ENCODE measurements around the gene TUT1. TPM values are rescaled to one million over a fixed set of nuclear protein-coding genes. Genes with fewer than 3 reads are reported as not detected.
"Not testable (repeated sequence)": the region's sequence is repeated elsewhere in the genome, so short reads cannot be mapped to it uniquely, and the experiment has no call there.

The TUT1 gene
- total RNA-seq, 2 experiments from 2014 or later, result 32.5 to 36.0 TPM

- DNase-seq; H3K9me3 Mint-ChIP-seq (ENCODE audit: low read depth); POLR2A ChIA-PET; H3K27me3 Mint-ChIP-seq; ATAC-seq: not testable (repeated sequence)
- intact Hi-C loops (cut with DNase I, micrococcal nuclease), result loop anchor here in 1 of 2 experiments (5.0 kb wide), 1 partner anchor 449 kb away; the partner anchor contains the start of gene INCENP
- CTCF ChIA-PET, result interaction anchor here (0.6 to 4.7 kb wide), 2 partner anchors 29 to 40 kb away, joined by 3 to 24 read pairs; no protein-coding TSS in a partner anchor
- Mint-ChIP-seq H3K4me3 (peak overlapping the region; percentile 93), H3K27ac (peak overlapping the region; percentile 97), H3K36me3 (ENCODE audit: low read depth) (peaks cover 72% of the 10 kb centered on the region), H3K4me1 (peaks cover 60% of the 10 kb centered on the region)
Observed at GRCh38 chr11:62571493-62571892, 19.8 kb downstream of the TUT1 start.

DNA sequence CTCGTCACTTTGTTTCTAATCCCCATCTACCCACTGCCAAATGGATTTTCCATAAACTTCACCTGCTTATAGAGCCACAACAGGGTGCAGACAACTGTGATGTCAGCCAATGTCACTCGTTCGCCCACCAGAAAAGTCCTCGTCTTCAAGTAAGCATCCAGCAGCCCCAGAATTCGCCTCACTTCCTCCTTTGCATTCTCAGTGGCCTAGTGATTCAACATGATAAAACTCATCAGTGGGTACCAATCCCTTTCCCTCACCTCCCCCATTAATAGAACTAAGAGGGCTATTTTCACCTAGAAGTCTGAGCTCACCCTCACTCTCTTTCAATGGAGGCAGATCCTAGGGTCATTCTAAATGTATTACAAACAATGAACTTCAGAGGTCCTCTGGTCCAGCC lies 20.4 kb downstream of the TUT1 start:
- ATAC-seq; H3K9me3 Mint-ChIP-seq (ENCODE audit: low read depth); H3K27me3 Mint-ChIP-seq; DNase-seq: not testable (repeated sequence)
- ChIA-PET POLR2A (interaction anchor here (0.6 kb wide), 1 partner anchor 1637 kb away, joined by 8 read pairs; no protein-coding TSS in a partner anchor), CTCF (interaction anchor here (1.2 to 4.7 kb wide), 4 partner anchors 20 to 146 kb away, joined by 4 to 24 read pairs (median 8); partner anchors contain the start of genes EML3, ROM1 and TUT1)
- peaks cover 65% of the 10 kb centered on the region for H3K4me1 Mint-ChIP-seq
- H3K27ac Mint-ChIP-seq, result peak overlapping the region; percentile 97
- peaks cover 78% of the 10 kb centered on the region for H3K36me3 Mint-ChIP-seq (ENCODE audit: low read depth)
- peak overlapping the region; percentile 93 for H3K4me3 Mint-ChIP-seq
- intact Hi-C loops (cut with DNase I, micrococcal nuclease), result loop anchor here in 1 of 2 experiments (5.0 kb wide), 1 partner anchor 449 kb away; the partner anchor contains the start of gene INCENP

- peaks cover 85% of the 10 kb centered on the region for H3K36me3 Mint-ChIP-seq (ENCODE audit: low read depth)
- no peaks in the 10 kb centered on the region for H3K9me3 Mint-ChIP-seq (ENCODE audit: low read depth)
- ChIA-PET POLR2A (interaction anchor here (0.6 to 1.4 kb wide), 3 partner anchors 13 to 30 kb away, joined by 3 to 6 read pairs (median 5); no protein-coding TSS in a partner anchor), CTCF (interaction anchor here (0.7 to 2.4 kb wide), 8 partner anchors 10 to 1115 kb away, joined by 3 to 15 read pairs (median 4); partner anchors contain the start of genes EML3, ROM1 and TUT1)
- intact Hi-C loops (cut with DNase I, micrococcal nuclease), result loop anchor here in 1 of 2 experiments (5.0 kb wide), 1 partner anchor 447 kb away; the partner anchor contains the start of gene INCENP
- peak overlapping the region; percentile 24 for H3K27ac Mint-ChIP-seq
- ATAC-seq (no peak), DNase-seq (no peak)
- no peak overlapping the region for H3K4me3 Mint-ChIP-seq
- peaks cover 64% of the 10 kb centered on the region for H3K4me1 Mint-ChIP-seq
- H3K27me3 Mint-ChIP-seq, result no peaks in the 10 kb centered on the region
Observed at GRCh38 chr11:62569611-62570010, 21.7 kb downstream of the TUT1 start.

DNA sequence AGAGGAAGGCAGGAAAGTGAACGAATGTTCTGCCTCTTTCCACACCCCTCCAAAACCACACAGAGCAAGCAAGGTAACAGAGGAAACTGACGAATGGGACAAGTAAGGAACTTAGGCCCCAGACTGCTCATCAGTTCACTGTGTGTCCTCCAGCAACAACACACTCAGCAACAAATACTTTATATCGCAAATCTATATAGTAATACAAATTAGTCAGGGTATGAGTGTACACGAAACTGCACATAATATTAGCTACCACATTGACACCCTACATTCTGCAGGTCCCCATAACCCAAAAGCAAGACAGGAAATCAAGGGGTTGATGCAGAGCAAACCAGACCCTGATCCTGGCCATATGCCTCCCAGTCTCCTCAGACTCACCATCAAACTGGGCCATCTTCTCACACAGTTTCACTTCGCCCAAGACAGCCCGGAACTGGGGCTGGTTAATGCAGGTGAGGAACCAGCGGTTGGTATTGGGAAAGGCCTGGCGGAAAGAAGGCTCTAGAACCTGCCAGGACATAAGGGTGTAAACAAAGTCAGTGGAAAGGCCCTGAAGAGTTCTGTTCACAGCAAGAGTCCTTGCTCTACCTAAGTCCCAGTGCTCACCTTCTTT lies 24.2 kb downstream of the TUT1 start:
- no peaks in the 10 kb centered on the region for H3K27me3 Mint-ChIP-seq
- no peak for DNase-seq
- ChIA-PET CTCF (interaction anchor here (0.5 to 2.3 kb wide), 5 partner anchors 8 to 283 kb away, joined by 4 to 7 read pairs (median 4); no protein-coding TSS in a partner anchor), POLR2A (interaction anchor here (2.2 kb wide), 1 partner anchor 10 kb away, joined by 7 read pairs; no protein-coding TSS in a partner anchor)
- ATAC-seq, result peak; percentile 38
- H3K27ac Mint-ChIP-seq, result peak overlapping the region; percentile 73
- H3K36me3 Mint-ChIP-seq (ENCODE audit: low read depth), result peaks cover 68% of the 10 kb centered on the region
- H3K9me3 Mint-ChIP-seq (ENCODE audit: low read depth), result no peaks in the 10 kb centered on the region
- H3K4me3 Mint-ChIP-seq, result no peak overlapping the region
- intact Hi-C loops (cut with DNase I, micrococcal nuclease), result no loop called here
- H3K4me1 Mint-ChIP-seq, result peaks cover 61% of the 10 kb centered on the region

- Mint-ChIP-seq H3K9me3 (ENCODE audit: low read depth) (no peaks in the 10 kb centered on the region), H3K27me3 (no peaks in the 10 kb centered on the region), H3K36me3 (ENCODE audit: low read depth) (peaks cover 65% of the 10 kb centered on the region), H3K4me1 (peaks cover 59% of the 10 kb centered on the region), H3K27ac (peak overlapping the region; percentile 68), H3K4me3 (no peak overlapping the region)
- ATAC-seq, result no peak
- no peak for DNase-seq
- intact Hi-C loops (cut with DNase I, micrococcal nuclease), result no loop called here
- CTCF ChIA-PET, result interaction anchor here (0.5 to 2.3 kb wide), 5 partner anchors 9 to 284 kb away, joined by 3 to 7 read pairs (median 4); no protein-coding TSS in a partner anchor
- POLR2A ChIA-PET, result interaction anchor here (0.7 to 2.2 kb wide), 2 partner anchors 9 to 27 kb away, joined by 3 to 7 read pairs; no protein-coding TSS in a partner anchor
Observed at GRCh38 chr11:62566247-62566646, 25.1 kb downstream of the TUT1 start.

GRCh38 chr11:62565100-62565802 lies 26.1 kb downstream of the TUT1 start:
- H3K9me3 Mint-ChIP-seq (ENCODE audit: low read depth), result no peaks in the 10 kb centered on the region
- no peak overlapping the region for H3K4me3 Mint-ChIP-seq
- H3K36me3 Mint-ChIP-seq (ENCODE audit: low read depth), result peaks cover 67% of the 10 kb centered on the region
- ChIA-PET POLR2A (interaction anchor here (1.7 to 2.2 kb wide), 2 partner anchors 8 to 140 kb away, joined by 7 to 14 read pairs; no protein-coding TSS in a partner anchor), CTCF (interaction anchor here (0.6 to 2.3 kb wide), 7 partner anchors 8 to 192 kb away, joined by 3 to 7 read pairs (median 3); partner anchors contain the start of gene EEF1G)
- H3K27me3 Mint-ChIP-seq, result no peaks in the 10 kb centered on the region
- DNase-seq (no peak), ATAC-seq (no peak)
- peaks cover 60% of the 10 kb centered on the region for H3K4me1 Mint-ChIP-seq
- intact Hi-C loops (cut with DNase I, micrococcal nuclease), result no loop called here
- H3K27ac Mint-ChIP-seq, result peak overlapping the region; percentile 45

- H3K27me3 Mint-ChIP-seq; DNase-seq; H3K9me3 Mint-ChIP-seq (ENCODE audit: low read depth); H3K4me3 Mint-ChIP-seq; ATAC-seq; intact Hi-C loops (cut with DNase I, micrococcal nuclease): not testable (repeated sequence)
- POLR2A ChIA-PET, result interaction anchor here (1.3 kb wide), 1 partner anchor 137 kb away, joined by 5 read pairs; no protein-coding TSS in a partner anchor
- Mint-ChIP-seq H3K36me3 (ENCODE audit: low read depth) (peaks cover 63% of the 10 kb centered on the region), H3K27ac (peak overlapping the region; percentile 49), H3K4me1 (peaks cover 70% of the 10 kb centered on the region)
- CTCF ChIA-PET, result interaction anchor here (1.0 to 5.2 kb wide), 8 partner anchors 8 to 172 kb away, joined by 3 to 56 read pairs (median 6); no protein-coding TSS in a partner anchor
Observed at GRCh38 chr11:62561677-62562230, 29.6 kb downstream of the TUT1 start.

- H3K36me3 Mint-ChIP-seq (ENCODE audit: low read depth), result peaks cover 53% of the 10 kb centered on the region
- POLR2A ChIA-PET, result interaction anchor here (0.6 to 1.5 kb wide), 5 partner anchors 9 to 167 kb away, joined by 3 to 5 read pairs (median 4); partner anchors contain the start of genes EEF1G and HNRNPUL2
Observed at GRCh38 chr11:62560566-62561103, 30.7 kb downstream of the TUT1 start.

GRCh38 chr11:62559626-62560025 lies 31.7 kb downstream of the TUT1 start:
- H3K27me3 Mint-ChIP-seq; DNase-seq; H3K9me3 Mint-ChIP-seq (ENCODE audit: low read depth); ATAC-seq; H3K4me3 Mint-ChIP-seq: not testable (repeated sequence)
- intact Hi-C loops (cut with DNase I, micrococcal nuclease), result loop anchor here (1.0 to 10.0 kb wide), 7 partner anchors 17 to 1575 kb away; partner anchors contain the start of genes EML3 (in 1 of the 2) and ROM1 (in 1 of the 2)
- Mint-ChIP-seq H3K4me1 (peaks cover 77% of the 10 kb centered on the region), H3K36me3 (ENCODE audit: low read depth) (peaks cover 50% of the 10 kb centered on the region), H3K27ac (peak overlapping the region; percentile 85)
- ChIA-PET CTCF (interaction anchor here (0.6 to 5.2 kb wide), 11 partner anchors 8 to 165 kb away, joined by 3 to 56 read pairs (median 4); partner anchors contain the start of gene EEF1G), POLR2A (interaction anchor here (1.0 kb wide), 2 partner anchors 8 to 295 kb away, joined by 3 to 4 read pairs; no protein-coding TSS in a partner anchor)

More at GRCh38 chr11:62560566-62561103, 30.7 kb downstream of the TUT1 start:
- ATAC-seq (peak; percentile 18), DNase-seq (peak; percentile 88)
- intact Hi-C loops (cut with DNase I, micrococcal nuclease), result loop anchor here (1.0 kb wide), 3 partner anchors 18 to 136 kb away; no protein-coding TSS in a partner anchor
- H3K4me3 Mint-ChIP-seq, result no peak overlapping the region
- CTCF ChIA-PET, result interaction anchor here (0.7 to 5.2 kb wide), 12 partner anchors 9 to 171 kb away, joined by 3 to 56 read pairs (median 5); partner anchors contain the start of gene EEF1G
- H3K9me3 Mint-ChIP-seq (ENCODE audit: low read depth), result no peaks in the 10 kb centered on the region
- H3K27ac Mint-ChIP-seq, result peak overlapping the region; percentile 85
- peaks cover 70% of the 10 kb centered on the region for H3K4me1 Mint-ChIP-seq
- no peaks in the 10 kb centered on the region for H3K27me3 Mint-ChIP-seq

- Mint-ChIP-seq H3K9me3 (ENCODE audit: low read depth) (no peaks in the 10 kb centered on the region), H3K27ac (peak overlapping the region; percentile 85)
- POLR2A ChIA-PET, result interaction anchor here (0.6 to 1.0 kb wide), 6 partner anchors 9 to 1569 kb away, joined by 3 to 6 read pairs (median 4); no protein-coding TSS in a partner anchor
Observed at GRCh38 chr11:62559204-62559603, 32.1 kb downstream of the TUT1 start.

More at GRCh38 chr11:62559204-62559603, 32.1 kb downstream of the TUT1 start:
- no peak overlapping the region for H3K4me3 Mint-ChIP-seq
- H3K27me3 Mint-ChIP-seq, result no peaks in the 10 kb centered on the region
- CTCF ChIA-PET, result interaction anchor here (0.6 to 5.2 kb wide), 9 partner anchors 8 to 136 kb away, joined by 3 to 56 read pairs (median 4); partner anchors contain the start of gene EEF1G
- no peak for DNase-seq
- ATAC-seq, result no peak
- peaks cover 82% of the 10 kb centered on the region for H3K4me1 Mint-ChIP-seq
- peaks cover 54% of the 10 kb centered on the region for H3K36me3 Mint-ChIP-seq (ENCODE audit: low read depth)
- intact Hi-C loops (cut with DNase I, micrococcal nuclease), result loop anchor here (5.0 to 10.0 kb wide), 4 partner anchors 53 to 1574 kb away; partner anchors contain the start of genes EML3 (in 1 of the 2) and ROM1 (in 1 of the 2)
